K562 (cell line): Measurements from ENCODE around the gene EPB41L1. TPM values are rescaled to one million over a fixed set of nuclear protein-coding genes. Genes with fewer than 3 reads are reported as not detected.

Source experiments
- ARHGAP35 ChIP-seq: fragments of 450-650 bp; IDR thresholded peaks from 2 replicates; pipeline ENCODE4 v1.6.1; 2018; ENCODE audit not compliant: partially characterized antibody
- CTBP1 ChIP-seq: fragments of 450-650 bp; IDR thresholded peaks from 2 replicates; pipeline ENCODE4 v1.6.1; 2016; ENCODE audit warnings: borderline replicate concordance
- MEIS2 ChIP-seq: fragments of 450-650 bp; IDR thresholded peaks from 2 replicates; pipeline ENCODE4 v1.6.1; 2014; ENCODE audit warnings: mild to moderate bottlenecking; ENCODE audit not compliant: partially characterized antibody
- MGA ChIP-seq: fragments of 450-650 bp; IDR thresholded peaks from 2 replicates; pipeline ENCODE4 v1.6.1; 2016; ENCODE audit warnings: mild to moderate bottlenecking, moderate library complexity
- NR2C2 ChIP-seq, 2 experiments: fragments of 200-800 bp in 1 of 2; sonication (Bioruptor generic) in 1 of 2; sonication (generic) in 1 of 2; formaldehyde crosslinking in 1 of 2; IDR thresholded peaks; 2 replicates each; pipeline versions ENCODE4 v1.6.1 to v1.8.0; 2016 to 2022; ENCODE audit warnings: mild to moderate bottlenecking in 1 of 2, missing compliant biosample characterization in 1 of 2, missing genetic modification characterization in 1 of 2, missing genetic modification reagents in 1 of 2
- RFX1 ChIP-seq: fragments of 450-650 bp; IDR thresholded peaks from 2 replicates; pipeline ENCODE4 v1.6.1; 2016; ENCODE audit warnings: mild to moderate bottlenecking, moderate library complexity
- TOE1 ChIP-seq, 2 experiments: fragments of 450-650 bp in 1 of 2; sonication (generic) in 1 of 2; formaldehyde crosslinking in 1 of 2; IDR thresholded peaks; 2 replicates each; pipeline versions ENCODE4 v1.7.1 to v1.8.0; 2016 to 2022; ENCODE audit warnings: borderline replicate concordance in 2 of 2, mild to moderate bottlenecking in 2 of 2, antibody characterized with exemption in 1 of 2, inconsistent platforms in 1 of 2, low read depth in 1 of 2, missing genetic modification reagents in 1 of 2, moderate library complexity in 1 of 2
- ZNF263 ChIP-seq: sonication (generic); formaldehyde crosslinking; IDR thresholded peaks from 2 replicates; pipeline ENCODE4 v1.8.0; 2022; ENCODE audit warnings: mild to moderate bottlenecking, missing genetic modification reagents, borderline replicate concordance
- polyA plus RNA-seq, 8 experiments: library from polyadenylated mRNA; depleted of rRNA in 4 of 8; stranded (reverse) in 5 of 8; unstranded in 3 of 8; fragments of >200 nt; fragmentation: Nextera tagmentation in 2 of 8; fragmentation: Illumina TruSeq in 1 of 8; extraction: Ambion mirVana in 2 of 8; extraction: Trizol in 1 of 8; gene quantifications; 2 replicates each; pipeline versions ENCODE4 v1.2.1 to v1.2.3, GENCODE V29; 2011 to 2014; ENCODE audit warnings: inconsistent platforms in 1 of 8, missing spikeins in 1 of 8
- total RNA-seq, 7 experiments: library from RNA; depleted of rRNA in 6 of 7; stranded (reverse); fragments of >200 nt in 6 of 7; fragmentation: Illumina TruSeq in 2 of 7; extraction: Trizol in 2 of 7; gene quantifications; 2 replicates each; pipeline versions ENCODE4 v1.2.1 to v1.2.3, GENCODE V29; 2011 to 2021; ENCODE audit warnings: low replicate concordance in 1 of 7
- TF ChIP-seq, protein P1 (sequence below): fragments of 450-650 bp; IDR thresholded peaks from 2 replicates; pipeline ENCODE4 v1.6.1; 2016
- TF ChIP-seq, protein P2 (sequence below), 2 experiments: fragments of 450-650 bp; conservative IDR thresholded peaks; 2 replicates each; pipeline ENCODE4 v1.6.1; 2017; ENCODE audit warnings: mild to moderate bottlenecking in 2 of 2, moderate library complexity in 2 of 2
- TF ChIP-seq, protein P3 (sequence below): fragments of 250-450 bp; sonication (Bioruptor Pico); IDR thresholded peaks from 2 replicates; pipeline ENCODE4 v1.5.0; 2021

Gene EPB41L1
- total and polyA plus RNA-seq, 9 of the 15 experiments (the other 6 are each of a cell fraction or from before 2014, with no cell fraction given) = 0.11 to 4.3 (median 1.3) TPM

GRCh38 chr20:36173451-36173933 lies 19.0 kb downstream of the EPB41L1 start (continued):
- TF ChIP-seq MGA = peak; percentile 7; the same call in 1 of the 2 replicates
- TF ChIP-seq ZNF263 (CRISPR knock-in tag) = peak; percentile 94
- peak; percentile 30; the same call in 1 of the 2 replicates for TF ChIP-seq CTBP1
- TF ChIP-seq TOE1 (IDR thresholded peaks at IDR 0.05; ENCODE audit: borderline replicate concordance) = peak; percentile 77; the same call in 1 of the 2 replicates
- no peak for TF ChIP-seq TOE1 (CRISPR knock-in tag; IDR thresholded peaks at IDR 0.05; ENCODE audit: borderline replicate concordance, low read depth)
- peak; percentile 92 for TF ChIP-seq RFX1
- TF ChIP-seq, protein P1, sequence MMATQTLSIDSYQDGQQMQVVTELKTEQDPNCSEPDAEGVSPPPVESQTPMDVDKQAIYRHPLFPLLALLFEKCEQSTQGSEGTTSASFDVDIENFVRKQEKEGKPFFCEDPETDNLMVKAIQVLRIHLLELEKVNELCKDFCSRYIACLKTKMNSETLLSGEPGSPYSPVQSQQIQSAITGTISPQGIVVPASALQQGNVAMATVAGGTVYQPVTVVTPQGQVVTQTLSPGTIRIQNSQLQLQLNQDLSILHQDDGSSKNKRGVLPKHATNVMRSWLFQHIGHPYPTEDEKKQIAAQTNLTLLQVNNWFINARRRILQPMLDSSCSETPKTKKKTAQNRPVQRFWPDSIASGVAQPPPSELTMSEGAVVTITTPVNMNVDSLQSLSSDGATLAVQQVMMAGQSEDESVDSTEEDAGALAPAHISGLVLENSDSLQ = peak; percentile 41; the same call in 1 of the 2 replicates
- TF ChIP-seq ARHGAP35 = no peak
- TF ChIP-seq, protein P2, sequence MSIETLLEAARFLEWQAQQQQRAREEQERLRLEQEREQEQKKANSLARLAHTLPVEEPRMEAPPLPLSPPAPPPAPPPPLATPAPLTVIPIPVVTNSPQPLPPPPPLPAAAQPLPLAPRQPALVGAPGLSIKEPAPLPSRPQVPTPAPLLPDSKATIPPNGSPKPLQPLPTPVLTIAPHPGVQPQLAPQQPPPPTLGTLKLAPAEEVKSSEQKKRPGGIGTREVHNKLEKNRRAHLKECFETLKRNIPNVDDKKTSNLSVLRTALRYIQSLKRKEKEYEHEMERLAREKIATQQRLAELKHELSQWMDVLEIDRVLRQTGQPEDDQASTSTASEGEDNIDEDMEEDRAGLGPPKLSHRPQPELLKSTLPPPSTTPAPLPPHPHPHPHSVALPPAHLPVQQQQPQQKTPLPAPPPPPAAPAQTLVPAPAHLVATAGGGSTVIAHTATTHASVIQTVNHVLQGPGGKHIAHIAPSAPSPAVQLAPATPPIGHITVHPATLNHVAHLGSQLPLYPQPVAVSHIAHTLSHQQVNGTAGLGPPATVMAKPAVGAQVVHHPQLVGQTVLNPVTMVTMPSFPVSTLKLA (conservative IDR thresholded peaks at IDR 0.05) = 0 out of 4 replicates have a peak, but pooled peaks of 1 of the 2 experiments have one; percentile 16
- TF ChIP-seq, protein P3, sequence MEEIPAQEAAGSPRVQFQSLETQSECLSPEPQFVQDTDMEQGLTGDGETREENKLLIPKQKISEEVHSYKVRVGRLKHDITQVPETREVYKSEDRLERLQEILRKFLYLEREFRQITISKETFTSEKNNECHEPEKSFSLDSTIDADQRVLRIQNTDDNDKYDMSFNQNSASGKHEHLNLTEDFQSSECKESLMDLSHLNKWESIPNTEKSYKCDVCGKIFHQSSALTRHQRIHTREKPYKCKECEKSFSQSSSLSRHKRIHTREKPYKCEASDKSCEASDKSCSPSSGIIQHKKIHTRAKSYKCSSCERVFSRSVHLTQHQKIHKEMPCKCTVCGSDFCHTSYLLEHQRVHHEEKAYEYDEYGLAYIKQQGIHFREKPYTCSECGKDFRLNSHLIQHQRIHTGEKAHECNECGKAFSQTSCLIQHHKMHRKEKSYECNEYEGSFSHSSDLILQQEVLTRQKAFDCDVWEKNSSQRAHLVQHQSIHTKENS (CRISPR knock-in tag) = no peak
- peak; percentile 21 for TF ChIP-seq MEIS2
- TF ChIP-seq NR2C2 (CRISPR knock-in tag; IDR thresholded peaks at IDR 0.05) = no peak
- peak; percentile 67 for TF ChIP-seq NR2C2 (tag; IDR thresholded peaks at IDR 0.05)
